ENCODE measurements around the gene OSBPL7. TPM values are rescaled to one million over a fixed set of nuclear protein-coding genes. Genes with fewer than 3 reads are reported as not detected.

OSBPL7 gene
- total and polyA plus RNA-seq, 8 donors = 8.4 to 34.7 (median 13.7) TPM

GRCh38 chr17:47860386-47860785 lies 38.8 kb upstream of the OSBPL7 start:
- Histone ChIP-seq H3K4me3 (no peak overlapping the region), H3K27ac (no peak overlapping the region), H3K9me3 (no peaks in the 10 kb centered on the region), H3K27me3 (no peaks in the 10 kb centered on the region), H3K4me1 (no peaks in the 10 kb centered on the region), H3K36me3 (no peaks in the 10 kb centered on the region)
- ATAC-seq = no peak
- no peak for DNase-seq
- TF ChIP-seq CTCF (IDR thresholded peaks at IDR 0.05) = no peak
- FAIRE-seq = no peak
- intact Hi-C loops (cut with DNase I) = no loop called here
- 82% methylated on average over 5 of the region's 5 CpGs for WGBS, 2 donors

- peaks cover 0 to 16% (median 5%) of the 10 kb centered on the region in 4 donors for H3K27me3 ChIP-seq
- H3K36me3 ChIP-seq = no peaks in the 10 kb centered on the region
- no peaks in the 10 kb centered on the region for H3K4me1 ChIP-seq
- DNase-seq (no peak), FAIRE-seq (no peak), ATAC-seq (no peak)
- WGBS, 2 donors = 87 to 91% methylated on average over 15 to 16 of the region's 16 CpGs
- intact Hi-C loops (cut with DNase I) = no loop called here
- no peak overlapping the region for H3K27ac ChIP-seq
- no peaks in the 10 kb centered on the region for H3K9me3 ChIP-seq
- no peak overlapping the region for H3K4me3 ChIP-seq
- TF ChIP-seq CTCF (IDR thresholded peaks at IDR 0.05) = no peak
Measured at GRCh38 chr17:47857551-47858455, 36.2 kb upstream of the OSBPL7 start.

GRCh38 chr17:47856830-47857229 lies 35.2 kb upstream of the OSBPL7 start:
- Histone ChIP-seq H3K9me3 (no peaks in the 10 kb centered on the region), H3K27ac (no peak overlapping the region), H3K27me3 (peaks cover 0 to 26% (median 6%) of the 10 kb centered on the region in 4 donors), H3K4me1 (no peaks in the 10 kb centered on the region), H3K36me3 (no peaks in the 10 kb centered on the region), H3K4me3 (no peak overlapping the region)
- intact Hi-C loops (cut with DNase I) = no loop called here
- FAIRE-seq (no peak), ATAC-seq (no peak), DNase-seq (no peak)
- TF ChIP-seq CTCF (IDR thresholded peaks at IDR 0.05) = no peak

- Histone ChIP-seq H3K4me1 (peaks cover 0 to under 1% (median 0%) of the 10 kb centered on the region in 3 donors), H3K4me3 (no peak overlapping the region), H3K27me3 (peaks cover 0 to 26% (median 6%) of the 10 kb centered on the region in 4 donors), H3K36me3 (no peaks in the 10 kb centered on the region), H3K27ac (no peak overlapping the region), H3K9me3 (no peaks in the 10 kb centered on the region)
- DNase-seq (no peak), ATAC-seq (no peak), FAIRE-seq (no peak)
- intact Hi-C loops (cut with DNase I) = no loop called here
- WGBS, 2 donors = 33 to 61% methylated on average over 3 of the region's 3 CpGs
- no peak for TF ChIP-seq CTCF (IDR thresholded peaks at IDR 0.05)
Measured at GRCh38 chr17:47855737-47856136, 34.1 kb upstream of the OSBPL7 start.

GRCh38 chr17:47853616-47854015 lies 32.0 kb upstream of the OSBPL7 start:
- no peak overlapping the region for H3K4me3 ChIP-seq
- H3K27ac ChIP-seq = no peak overlapping the region
- DNase-seq (no peak), ATAC-seq (no peak), FAIRE-seq (no peak)
- H3K9me3 ChIP-seq = no peaks in the 10 kb centered on the region
- no peak for TF ChIP-seq CTCF (IDR thresholded peaks at IDR 0.05)
- WGBS, 2 donors = 24 to 26% methylated on average over 5 of the region's 5 CpGs
- H3K36me3 ChIP-seq = no peaks in the 10 kb centered on the region
- peaks cover 0 to 26% (median 6%) of the 10 kb centered on the region in 4 donors for H3K27me3 ChIP-seq
- intact Hi-C loops (cut with DNase I) = no loop called here
- peaks cover 0 to 6% (median 0%) of the 10 kb centered on the region in 3 donors for H3K4me1 ChIP-seq
